Dermis microvascular lymphatic vessel endothelial cell (primary cell): ENCODE measurements around the gene IMP4. TPM values are rescaled to one million over a fixed set of nuclear protein-coding genes. Genes with fewer than 3 reads are reported as not detected.

Experiments
- DNase-seq, 2 donors: peaks; one replicate each; pipeline versions ENCODE4 v3.0.0 to v3.0.0-alpha.2; 2010; ENCODE audit warnings: low read depth in 2 of 2
- total RNA-seq: library from RNA; depleted of rRNA; stranded (reverse); fragments of >200 nt; gene quantifications from 2 replicates; pipeline ENCODE4 v1.2.1, GENCODE V29; 2014

The IMP4 gene
- total RNA-seq, 1 donor from 2014 or later: 78.1 TPM

GRCh38 chr2:130336877-130337734 is 5.6 kb upstream of the IMP4 start:
- peak; percentile 89 to 90 for DNase-seq

- no peak for DNase-seq
Measured at GRCh38 chr2:130337735-130338325, 4.9 kb upstream of the IMP4 start.

- DNase-seq: no peak
Measured at GRCh38 chr2:130338793-130339345, 3.8 kb upstream of the IMP4 start.

GRCh38 chr2:130339885-130340745 is 2.6 kb upstream of the IMP4 start:
- no peak for DNase-seq

GRCh38 chr2:130341562-130342019 is 1.1 kb upstream of the IMP4 start:
- no peak for DNase-seq

GRCh38 chr2:130342020-130342532 is 621 bp upstream of the IMP4 start:
- peak; percentile 81 to 97 for DNase-seq

GRCh38 chr2:130344578-130344977 is 1.9 kb downstream of the IMP4 start:
- DNase-seq: no peak

GRCh38 chr2:130345091-130345490 is 2.4 kb downstream of the IMP4 start:
- DNase-seq: no peak

- DNase-seq: no peak
Measured at GRCh38 chr2:130345611-130346010, 2.9 kb downstream of the IMP4 start.

GRCh38 chr2:130346041-130346740 is 3.5 kb downstream of the IMP4 start:
- DNase-seq: no peak

GRCh38 chr2:130346741-130347066 is 4.0 kb downstream of the IMP4 start:
- DNase-seq: no peak

GRCh38 chr2:130347220-130347925 is 4.7 kb downstream of the IMP4 start:
- DNase-seq: no peak

- DNase-seq: no peak
Measured at GRCh38 chr2:130349174-130349573, 6.5 kb downstream of the IMP4 start.

- no peak for DNase-seq
Measured at GRCh38 chr2:130351711-130352110, 9.0 kb downstream of the IMP4 start.

- DNase-seq: no peak
Measured at GRCh38 chr2:130352237-130352636, 9.5 kb downstream of the IMP4 start.

- no peak for DNase-seq
Measured at GRCh38 chr2:130353291-130354138, 10.8 kb downstream of the IMP4 start.

GRCh38 chr2:130354139-130354428 is 11.4 kb downstream of the IMP4 start:
- DNase-seq: no peak

- DNase-seq: no peak
Measured at GRCh38 chr2:130355172-130355577, 12.5 kb downstream of the IMP4 start.

GRCh38 chr2:130355578-130356431 is 13.1 kb downstream of the IMP4 start, which contains the start of gene PTPN18:
Gene PTPN18, plus strand, starts transcription at chr2:130356056. Its CDS starts 52 bp downstream, at chr2:130356108.
- peak; percentile 80 to 94 for DNase-seq
